Cardiac muscle cell (in vitro differentiated cells and primary cell): ENCODE data around the gene BRSK1. TPM values are rescaled to one million over a fixed set of nuclear protein-coding genes. Genes with fewer than 3 reads are reported as not detected.
A peak's percentile ranks its signal among the peaks of the same experiment; 100 is the strongest.

Experiments used
- DNase-seq, 2 donors: peaks; one replicate each; pipeline versions ENCODE4 v3.0.0 to v3.0.0-alpha.2; 2010 to 2017; ENCODE audit warnings: low read depth in 1 of 2, low spot score in 1 of 2
- H3K27ac ChIP-seq: fragments of 200-600 bp; sonication (generic); 2 replicates; pipeline ENCODE4 v1.5.1; 2016
- H3K27me3 ChIP-seq: fragments of 200-600 bp; sonication (generic); 2 replicates; pipeline ENCODE4 v1.6.0; 2016; ENCODE audit warnings: control low read depth
- H3K36me3 ChIP-seq: fragments of 200-600 bp; sonication (generic); 2 replicates; pipeline ENCODE4 v1.5.1; 2016; ENCODE audit warnings: control low read depth
- H3K4me1 ChIP-seq: fragments of 200-600 bp; sonication (generic); 2 replicates; pipeline ENCODE4 v1.8.1; 2017; ENCODE audit warnings: low read depth, mild to moderate bottlenecking, mixed run types
- H3K4me3 ChIP-seq: fragments of 200-600 bp; sonication (generic); 2 replicates; pipeline ENCODE4 v1.5.1; 2016; ENCODE audit warnings: mild to moderate bottlenecking
- H3K9me3 ChIP-seq: fragments of 200-600 bp; sonication (generic); 2 replicates; pipeline ENCODE4 v1.5.1; 2017; ENCODE audit warnings: low read depth, mild to moderate bottlenecking, control low read depth
- polyA plus RNA-seq: library from polyadenylated mRNA; unstranded; fragments of >200 nt; fragmentation: Nextera tagmentation; extraction: Ambion mirVana; gene quantifications from 2 replicates; pipeline ENCODE4 v1.2.1, GENCODE V29; 2016
- total RNA-seq: library from RNA; depleted of rRNA; stranded (reverse); fragments of >200 nt; gene quantifications from 2 replicates; pipeline ENCODE4 v1.2.3, GENCODE V29; 2016
- TF ChIP-seq, protein P1 (sequence below): IDR thresholded peaks from 2 replicates; pipeline ENCODE4 v1.5.1; 2012; ENCODE audit warnings: low read depth, mild to moderate bottlenecking, low read length

The BRSK1 gene
- total and polyA plus RNA-seq, 2 experiments from 2014 or later, result 3.5 to 34.4 TPM

DNA sequence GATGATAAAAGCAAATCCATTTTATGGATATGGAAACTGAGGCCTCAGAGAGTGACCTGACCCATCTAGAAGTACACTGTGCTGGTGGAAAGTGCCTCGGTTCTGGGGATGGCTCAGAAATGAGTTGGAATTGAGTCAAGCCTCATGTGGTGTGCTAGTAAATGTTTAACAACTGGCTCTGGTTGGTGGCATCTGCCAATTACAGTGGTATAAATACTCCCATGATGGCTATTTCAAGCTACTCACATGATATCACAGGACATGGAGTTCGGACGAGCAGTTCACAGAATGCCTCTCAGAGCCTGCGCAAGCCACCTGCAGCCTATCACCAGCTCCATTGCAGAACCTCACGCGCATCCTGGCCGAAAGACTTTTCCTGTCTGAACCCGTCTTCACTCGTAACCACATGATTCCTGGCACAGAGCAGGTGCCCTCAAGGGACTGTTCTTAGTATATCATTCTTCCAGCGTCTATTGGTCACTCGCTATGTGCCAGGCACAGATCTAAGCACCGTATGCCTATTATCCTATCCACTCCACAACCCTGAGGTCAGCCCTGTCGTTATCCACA lies 32.2 kb downstream of the BRSK1 start:
- Histone ChIP-seq H3K36me3 (no peaks in the 10 kb centered on the region), H3K27ac (no peak overlapping the region), H3K9me3 (no peaks in the 10 kb centered on the region), H3K4me1 (no peaks in the 10 kb centered on the region), H3K4me3 (no peak overlapping the region), H3K27me3 (no peaks in the 10 kb centered on the region)
- DNase-seq, result no peak
- TF ChIP-seq, protein P1, sequence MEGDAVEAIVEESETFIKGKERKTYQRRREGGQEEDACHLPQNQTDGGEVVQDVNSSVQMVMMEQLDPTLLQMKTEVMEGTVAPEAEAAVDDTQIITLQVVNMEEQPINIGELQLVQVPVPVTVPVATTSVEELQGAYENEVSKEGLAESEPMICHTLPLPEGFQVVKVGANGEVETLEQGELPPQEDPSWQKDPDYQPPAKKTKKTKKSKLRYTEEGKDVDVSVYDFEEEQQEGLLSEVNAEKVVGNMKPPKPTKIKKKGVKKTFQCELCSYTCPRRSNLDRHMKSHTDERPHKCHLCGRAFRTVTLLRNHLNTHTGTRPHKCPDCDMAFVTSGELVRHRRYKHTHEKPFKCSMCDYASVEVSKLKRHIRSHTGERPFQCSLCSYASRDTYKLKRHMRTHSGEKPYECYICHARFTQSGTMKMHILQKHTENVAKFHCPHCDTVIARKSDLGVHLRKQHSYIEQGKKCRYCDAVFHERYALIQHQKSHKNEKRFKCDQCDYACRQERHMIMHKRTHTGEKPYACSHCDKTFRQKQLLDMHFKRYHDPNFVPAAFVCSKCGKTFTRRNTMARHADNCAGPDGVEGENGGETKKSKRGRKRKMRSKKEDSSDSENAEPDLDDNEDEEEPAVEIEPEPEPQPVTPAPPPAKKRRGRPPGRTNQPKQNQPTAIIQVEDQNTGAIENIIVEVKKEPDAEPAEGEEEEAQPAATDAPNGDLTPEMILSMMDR, result no peak

DNA sequence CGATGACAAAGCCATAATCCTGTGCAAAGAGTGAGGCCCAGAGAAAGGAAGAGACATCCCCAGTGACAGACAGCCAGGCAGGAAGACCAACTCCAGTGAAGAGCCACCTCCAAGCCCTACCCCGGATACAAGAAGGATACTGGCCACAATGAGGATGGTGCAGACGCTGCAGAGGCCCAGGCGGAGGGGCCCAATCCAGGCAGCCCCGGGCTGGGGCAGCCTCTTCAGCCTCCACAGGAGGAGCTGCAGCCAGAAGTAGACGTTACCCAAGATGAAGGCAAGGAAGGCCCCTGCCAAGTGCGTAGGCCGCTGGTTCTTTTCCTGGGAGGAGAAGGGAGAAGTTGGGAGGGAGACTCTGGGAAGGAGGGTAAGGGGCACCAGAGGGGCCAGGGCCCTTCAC lies 32.8 kb downstream of the BRSK1 start:
- TF ChIP-seq, protein P1, result no peak
- no peaks in the 10 kb centered on the region for H3K4me1 ChIP-seq
- no peaks in the 10 kb centered on the region for H3K36me3 ChIP-seq
- H3K4me3 ChIP-seq, result no peak overlapping the region
- no peak overlapping the region for H3K27ac ChIP-seq
- DNase-seq, result no peak
- no peaks in the 10 kb centered on the region for H3K27me3 ChIP-seq
- no peaks in the 10 kb centered on the region for H3K9me3 ChIP-seq

DNA sequence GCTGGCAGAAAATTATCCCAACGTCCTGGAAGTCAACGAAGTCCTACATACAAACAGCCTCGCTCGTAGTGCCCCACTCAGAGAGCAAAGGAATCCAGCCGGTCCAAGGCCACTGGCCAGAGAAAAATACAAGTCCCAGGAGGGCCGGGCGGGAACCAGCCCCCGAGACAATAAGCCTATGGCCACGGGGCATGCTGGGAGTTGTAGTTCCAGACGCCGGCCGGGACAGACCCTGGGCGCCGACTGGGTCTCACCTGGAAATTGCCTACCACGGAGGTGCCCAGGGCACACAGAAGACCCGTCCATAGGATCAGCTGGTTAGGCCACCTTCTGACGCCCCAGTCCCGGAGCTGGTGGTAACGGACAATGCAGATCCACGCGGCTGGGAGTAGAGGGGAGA lies 36.0 kb downstream of the BRSK1 start:
- TF ChIP-seq, protein P1, result no peak
- Histone ChIP-seq H3K27ac (no peak overlapping the region), H3K27me3 (no peaks in the 10 kb centered on the region), H3K9me3 (no peaks in the 10 kb centered on the region), H3K36me3 (no peaks in the 10 kb centered on the region), H3K4me3 (no peak overlapping the region), H3K4me1 (no peaks in the 10 kb centered on the region)
- DNase-seq, result peak; percentile 78 to 79

DNA sequence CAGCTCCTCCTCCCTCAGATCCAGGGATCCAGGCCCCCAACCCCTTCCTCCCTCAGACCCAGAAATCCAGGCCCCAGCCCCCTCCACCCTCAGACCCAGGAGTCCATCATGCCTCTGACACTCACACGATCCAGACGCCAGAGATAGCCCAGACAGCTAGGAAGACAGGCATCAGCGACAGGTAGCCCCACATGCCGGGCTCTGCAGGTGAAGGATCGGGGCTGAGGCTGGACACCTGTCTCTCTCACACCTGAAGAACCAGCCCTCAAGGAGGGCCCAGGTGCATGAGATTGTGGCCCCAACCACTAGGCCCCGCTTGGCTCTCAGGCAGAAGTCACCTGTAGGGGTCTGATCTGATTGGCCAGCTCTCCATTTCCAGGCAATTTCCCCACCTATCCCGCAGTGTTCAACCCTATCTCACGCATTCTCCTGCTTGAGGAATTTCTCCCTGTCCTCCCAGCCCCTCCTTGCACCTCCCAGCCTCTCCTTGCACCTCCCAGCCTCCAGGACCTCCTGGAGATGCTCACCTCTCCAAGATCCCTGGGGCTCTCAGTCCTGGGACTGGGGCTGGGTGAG lies 37.1 kb downstream of the BRSK1 start:
- H3K27me3 ChIP-seq, result no peaks in the 10 kb centered on the region
- H3K4me3 ChIP-seq, result no peak overlapping the region
- H3K4me1 ChIP-seq, result no peaks in the 10 kb centered on the region
- H3K36me3 ChIP-seq, result no peaks in the 10 kb centered on the region
- no peak for DNase-seq
- H3K9me3 ChIP-seq, result no peaks in the 10 kb centered on the region
- TF ChIP-seq, protein P1, result no peak
- no peak overlapping the region for H3K27ac ChIP-seq

DNA sequence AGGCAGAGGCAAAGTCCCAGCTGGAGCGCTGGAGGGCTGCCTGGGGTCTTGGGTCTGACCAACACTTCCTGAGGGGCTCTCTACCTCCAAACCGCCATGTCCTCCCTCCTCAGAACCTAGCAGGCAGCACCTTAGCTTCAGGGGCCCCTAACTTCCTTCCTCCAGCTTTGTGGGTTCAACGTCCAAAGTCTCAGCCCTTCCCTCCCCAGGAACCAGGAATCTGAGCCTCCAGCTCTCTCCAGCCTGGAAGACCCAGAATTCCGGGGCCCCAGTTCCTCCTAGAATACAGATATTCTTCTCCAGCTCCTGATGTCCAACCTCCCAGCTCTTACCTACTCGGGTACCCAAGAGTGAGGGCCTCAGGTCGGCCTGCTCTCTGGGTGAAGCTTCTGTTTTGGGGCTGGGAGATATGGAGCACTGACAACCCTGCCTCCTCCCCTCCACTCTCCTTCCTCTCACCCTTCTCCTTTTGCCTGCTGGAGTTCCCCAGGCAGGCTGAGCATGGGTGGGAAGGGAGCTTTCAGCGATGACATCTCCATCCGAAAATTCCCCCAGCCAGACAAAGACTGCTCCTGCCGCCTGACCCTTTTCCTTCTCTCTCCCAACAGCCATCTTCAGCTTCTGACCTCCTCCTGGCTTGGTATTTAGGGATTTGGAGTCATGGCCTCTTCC lies 37.8 kb downstream of the BRSK1 start:
- no peaks in the 10 kb centered on the region for H3K36me3 ChIP-seq
- no peak overlapping the region for H3K4me3 ChIP-seq
- no peaks in the 10 kb centered on the region for H3K4me1 ChIP-seq
- TF ChIP-seq, protein P1, result no peak
- no peaks in the 10 kb centered on the region for H3K27me3 ChIP-seq
- H3K27ac ChIP-seq, result no peak overlapping the region
- no peak for DNase-seq
- H3K9me3 ChIP-seq, result no peaks in the 10 kb centered on the region
